Smooth muscle cell (in vitro differentiated cells): ENCODE measurements around the gene PRKAG2. TPM values are rescaled to one million over a fixed set of nuclear protein-coding genes. Genes with fewer than 3 reads are reported as not detected.
A peak's percentile ranks its signal among the peaks of the same experiment; 100 is the strongest.

Source experiments
- DNase-seq: peaks from one replicate; lab custom pipeline; 2025; ENCODE audit not compliant: unreplicated experiment; lab: John Stamatoyannopoulos, UW
- H2AFZ ChIP-seq: fragments of 200-600 bp; sonication (generic); 2 replicates; pipeline ENCODE4 v1.6.0; 2016; ENCODE audit warnings: antibody characterized with exemption, low read depth, mild to moderate bottlenecking
- H3F3A ChIP-seq: fragments of 200-600 bp; sonication (generic); 2 replicates; pipeline ENCODE4 v1.6.0; 2017; ENCODE audit warnings: antibody characterized with exemption, low read depth
- H3K27ac ChIP-seq: fragments of 200-600 bp; sonication (generic); 2 replicates; pipeline ENCODE4 v1.5.1; 2016; ENCODE audit warnings: low read depth, mild to moderate bottlenecking
- H3K27me3 ChIP-seq: fragments of 200-600 bp; sonication (generic); 2 replicates; pipeline ENCODE4 v1.6.1; 2016; ENCODE audit warnings: low read depth, mild to moderate bottlenecking
- H3K36me3 ChIP-seq: fragments of 200-600 bp; sonication (generic); 2 replicates; pipeline ENCODE4 v1.5.1; 2016; ENCODE audit warnings: low read depth
- H3K4me1 ChIP-seq: fragments of 200-600 bp; sonication (generic); 2 replicates; pipeline ENCODE4 v1.5.1; 2016; ENCODE audit warnings: low read depth
- H3K4me2 ChIP-seq: fragments of 200-600 bp; sonication (generic); 2 replicates; pipeline ENCODE4 v1.6.0; 2016; ENCODE audit warnings: mild to moderate bottlenecking
- H3K4me3 ChIP-seq: fragments of 200-600 bp; sonication (generic); 2 replicates; pipeline ENCODE4 v1.5.1; 2016; ENCODE audit warnings: mild to moderate bottlenecking
- H3K79me2 ChIP-seq: fragments of 200-600 bp; sonication (generic); 2 replicates; pipeline ENCODE4 v1.6.0; 2016; ENCODE audit warnings: low read depth, mild to moderate bottlenecking
- H3K9ac ChIP-seq: fragments of 200-600 bp; sonication (generic); 2 replicates; pipeline ENCODE4 v1.6.0; 2016; ENCODE audit warnings: low read depth
- H3K9me3 ChIP-seq: fragments of 200-600 bp; sonication (generic); replicated peaks from 2 replicates; pipeline ENCODE4 v1.5.1; 2016; ENCODE audit warnings: low read depth
- H4K20me1 ChIP-seq: fragments of 200-600 bp; sonication (generic); 2 replicates; pipeline ENCODE4 v1.6.0; 2016; ENCODE audit warnings: low read depth
- CTCF ChIP-seq: fragments of 200-600 bp; sonication (generic); IDR thresholded peaks from 2 replicates; pipeline ENCODE4 v1.5.1; 2017; ENCODE audit warnings: borderline replicate concordance, mild to moderate bottlenecking, antibody characterized with exemption; ENCODE audit not compliant: insufficient read depth, poor library complexity, severe bottlenecking
- WGBS: methylation state at CpG from one replicate; pipeline ENCODE4 v1.1.7; 2016; ENCODE audit warnings: low lambda C conversion rate; 5-methylcytosine and 5-hydroxymethylcytosine counted together
- polyA plus RNA-seq: library from polyadenylated mRNA; unstranded; fragments of >200 nt; fragmentation: Nextera tagmentation; extraction: Ambion mirVana; gene quantifications from 2 replicates; pipeline ENCODE4 v1.2.1, GENCODE V29; 2016
- total RNA-seq: library from RNA; depleted of rRNA; stranded (reverse); fragments of >200 nt; gene quantifications from 2 replicates; pipeline ENCODE4 v1.2.3, GENCODE V29; 2014

Gene PRKAG2
- total and polyA plus RNA-seq, 2 experiments from 2014 or later = 3.5 to 3.9 TPM

DNA sequence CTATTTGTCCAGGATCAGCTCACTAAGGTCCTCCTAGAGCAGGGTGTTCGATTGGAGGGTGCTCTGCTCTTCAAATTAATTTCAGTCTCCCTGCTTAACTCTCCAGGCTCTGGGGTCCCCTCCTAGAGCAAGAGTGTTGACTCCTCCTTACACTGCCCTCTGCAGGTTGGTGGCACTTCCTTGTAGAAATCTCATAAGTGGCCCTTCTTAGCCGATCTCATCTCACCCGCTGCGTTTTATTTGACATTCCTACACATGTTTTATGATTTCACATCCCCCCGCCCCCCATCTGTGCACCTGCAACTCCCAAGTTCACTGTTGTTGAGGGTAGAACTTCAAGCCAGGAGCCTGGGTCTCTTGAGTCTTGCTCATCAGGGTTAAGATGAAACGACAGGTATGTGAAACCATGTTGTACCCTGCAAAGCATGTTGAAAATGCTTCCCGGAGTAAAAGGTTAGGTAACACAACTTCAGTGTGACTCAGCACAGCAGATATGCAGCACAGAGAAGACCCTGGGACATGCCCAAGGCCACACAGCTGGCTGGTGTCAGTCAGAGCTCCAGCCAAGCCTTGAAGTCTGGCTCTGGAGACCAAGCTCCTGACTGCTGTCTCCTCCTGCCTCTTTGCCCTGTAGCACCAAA, 171.2 kb downstream of the PRKAG2 start:
- Histone ChIP-seq H3K4me2 (peak overlapping the region; percentile 79), H3K27ac (no peak overlapping the region)
- peak; percentile 54 for TF ChIP-seq CTCF

GRCh38 chr7:151704960-151705635, 171.8 kb downstream of the PRKAG2 start:
- peak overlapping the region; percentile 29 for H3K4me3 ChIP-seq
- WGBS = 28% methylated on average over 17 of the region's 17 CpGs
- H3F3A ChIP-seq = peaks cover 9% of the 10 kb centered on the region
- no peaks in the 10 kb centered on the region for H4K20me1 ChIP-seq
- H3K9ac ChIP-seq = no peak overlapping the region
- no peak overlapping the region for H3K27ac ChIP-seq
- H2AFZ ChIP-seq = peak overlapping the region; percentile 65
- H3K79me2 ChIP-seq = no peaks in the 10 kb centered on the region
- peak overlapping the region; percentile 79 for H3K4me2 ChIP-seq
- H3K4me1 ChIP-seq = peaks cover 10% of the 10 kb centered on the region
- no peaks in the 10 kb centered on the region for H3K9me3 ChIP-seq
- DNase-seq = no peak
- no peak for TF ChIP-seq CTCF
- H3K36me3 ChIP-seq = no peaks in the 10 kb centered on the region
- no peaks in the 10 kb centered on the region for H3K27me3 ChIP-seq

More for the DNA sequence above, 171.2 kb downstream of the PRKAG2 start:
- 36% methylated on average over 7 of the region's 7 CpGs for WGBS
- Histone ChIP-seq H4K20me1 (no peaks in the 10 kb centered on the region), H3K9ac (no peak overlapping the region), H3K27me3 (no peaks in the 10 kb centered on the region), H3K36me3 (no peaks in the 10 kb centered on the region), H3K79me2 (no peaks in the 10 kb centered on the region), H3F3A (peaks cover 9% of the 10 kb centered on the region), H3K9me3 (no peaks in the 10 kb centered on the region), H2AFZ (peak overlapping the region; percentile 65), H3K4me3 (peak overlapping the region; percentile 29), H3K4me1 (peaks cover 10% of the 10 kb centered on the region)
- DNase-seq = no peak

GRCh38 chr7:151704299-151704959, 172.5 kb downstream of the PRKAG2 start:
- DNase-seq = no peak
- no peaks in the 10 kb centered on the region for H3K79me2 ChIP-seq
- no peaks in the 10 kb centered on the region for H3K36me3 ChIP-seq
- H3K27ac ChIP-seq = no peak overlapping the region
- no peaks in the 10 kb centered on the region for H3K9me3 ChIP-seq
- TF ChIP-seq CTCF = no peak
- H3K4me2 ChIP-seq = no peak overlapping the region
- H3K9ac ChIP-seq = no peak overlapping the region
- H2AFZ ChIP-seq = no peak overlapping the region
- no peaks in the 10 kb centered on the region for H3K27me3 ChIP-seq
- peaks cover 10% of the 10 kb centered on the region for H3K4me1 ChIP-seq
- WGBS = 89% methylated on average over 15 of the region's 15 CpGs
- H3F3A ChIP-seq = peaks cover 9% of the 10 kb centered on the region
- no peaks in the 10 kb centered on the region for H4K20me1 ChIP-seq
- no peak overlapping the region for H3K4me3 ChIP-seq
